Activated CD4-positive, alpha-beta T cell treated with anti-CD3 and anti-CD28 coated beads for 24 hours (primary cell): ENCODE data around the gene ZNF280B.
"Not testable (repeated sequence)": the region's sequence is repeated elsewhere in the genome, so short reads cannot be mapped to it uniquely, and the experiment has no call there.

Experiments
- DNase-seq, 2 donors: peaks; one replicate each; pipeline ENCODE4 v3.0.0-alpha.2; 2020; ENCODE audit warnings: low read depth in 2 of 2

The ZNF280B gene

GRCh38 chr22:22534604-22535415 lies 26.3 kb upstream of the ZNF280B start:
- no peak for DNase-seq

- no peak for DNase-seq
Observed at GRCh38 chr22:22533863-22534262, 25.3 kb upstream of the ZNF280B start.

DNA sequence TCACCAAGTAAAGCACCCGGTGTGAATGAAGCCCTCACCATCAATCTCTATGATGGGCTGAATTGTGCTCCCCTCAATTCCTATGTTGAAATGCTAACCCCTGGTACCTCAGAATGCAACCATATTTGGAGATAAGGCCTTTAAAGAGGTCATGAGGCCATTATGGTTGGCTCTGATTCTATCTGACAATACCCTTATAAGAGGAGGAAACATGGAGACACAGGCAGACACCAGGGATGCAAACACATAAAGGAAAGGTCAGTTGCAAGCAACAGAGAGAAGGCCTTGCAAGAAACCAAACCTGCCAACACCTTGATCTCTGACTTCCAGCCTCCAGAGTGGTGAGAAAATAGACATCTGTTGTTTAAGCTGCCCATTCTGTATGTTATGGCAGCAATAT lies 24.9 kb upstream of the ZNF280B start:
- no peak for DNase-seq

DNA sequence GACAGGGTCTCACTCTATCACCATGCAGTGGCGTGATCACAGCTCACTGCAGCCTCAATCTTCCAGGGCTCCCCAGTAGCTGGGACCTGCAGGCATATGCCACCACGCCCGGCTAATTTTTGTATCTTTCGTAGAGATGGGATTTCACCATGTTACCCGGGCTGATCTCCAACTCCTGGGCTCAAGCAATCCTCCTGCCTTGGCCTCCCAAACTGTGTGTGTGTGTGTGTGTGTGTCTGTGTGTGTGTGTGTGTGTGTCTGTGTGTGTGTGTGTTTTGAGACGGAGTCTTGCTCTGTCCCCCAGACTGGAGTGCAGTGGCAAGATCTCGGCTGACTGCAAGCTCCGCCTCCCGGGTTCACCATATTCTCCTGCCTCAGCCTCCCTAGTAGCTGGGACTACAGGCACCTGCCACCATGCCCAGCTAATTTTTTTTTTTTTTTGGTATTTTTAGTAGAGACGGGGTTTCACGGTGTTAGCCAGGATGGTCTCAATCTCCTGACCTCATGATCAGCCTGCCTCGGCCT lies 24.1 kb upstream of the ZNF280B start:
- not testable (repeated sequence) for DNase-seq

GRCh38 chr22:22531770-22532546 lies 23.4 kb upstream of the ZNF280B start:
- no peak for DNase-seq

DNA sequence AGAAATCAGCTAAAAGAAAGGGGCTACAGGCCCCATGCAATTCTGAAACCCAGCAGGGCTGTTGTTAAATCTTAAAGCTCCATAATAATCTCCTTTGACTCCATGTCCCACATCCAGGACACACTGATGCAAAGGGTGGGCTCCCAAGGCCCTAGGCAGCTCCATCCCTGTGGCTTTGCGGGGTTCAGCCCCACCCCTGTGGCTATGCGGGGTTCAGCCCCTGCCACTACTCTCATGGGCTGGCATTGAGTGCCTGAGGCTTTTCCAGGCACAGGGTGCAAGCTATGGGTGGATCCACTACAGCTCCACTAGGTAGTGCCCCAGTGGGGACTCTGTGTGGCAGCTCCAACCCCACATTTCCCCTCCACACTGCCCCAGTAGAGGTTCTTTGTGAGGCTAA lies 20.2 kb upstream of the ZNF280B start:
- no peak for DNase-seq

DNA sequence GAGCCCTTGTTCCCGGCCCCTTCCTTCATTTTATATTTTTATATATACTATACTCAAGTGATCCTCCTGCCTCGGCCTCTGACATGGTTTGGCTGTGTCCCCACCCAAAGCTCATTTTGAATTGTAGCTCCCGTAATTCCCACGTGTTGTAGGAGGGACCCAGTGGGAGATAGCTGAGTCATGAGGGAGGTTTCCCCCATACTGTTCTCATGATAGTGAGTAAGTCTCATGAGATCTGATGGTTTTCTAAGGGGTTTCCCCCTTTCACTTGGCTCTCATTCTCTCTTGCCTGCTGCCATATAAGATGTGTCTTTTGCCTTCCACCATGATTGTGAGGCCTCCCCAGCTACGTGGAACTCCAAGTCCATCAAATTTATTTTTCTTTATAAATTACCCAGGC lies 18.8 kb upstream of the ZNF280B start:
- DNase-seq = no peak

DNA sequence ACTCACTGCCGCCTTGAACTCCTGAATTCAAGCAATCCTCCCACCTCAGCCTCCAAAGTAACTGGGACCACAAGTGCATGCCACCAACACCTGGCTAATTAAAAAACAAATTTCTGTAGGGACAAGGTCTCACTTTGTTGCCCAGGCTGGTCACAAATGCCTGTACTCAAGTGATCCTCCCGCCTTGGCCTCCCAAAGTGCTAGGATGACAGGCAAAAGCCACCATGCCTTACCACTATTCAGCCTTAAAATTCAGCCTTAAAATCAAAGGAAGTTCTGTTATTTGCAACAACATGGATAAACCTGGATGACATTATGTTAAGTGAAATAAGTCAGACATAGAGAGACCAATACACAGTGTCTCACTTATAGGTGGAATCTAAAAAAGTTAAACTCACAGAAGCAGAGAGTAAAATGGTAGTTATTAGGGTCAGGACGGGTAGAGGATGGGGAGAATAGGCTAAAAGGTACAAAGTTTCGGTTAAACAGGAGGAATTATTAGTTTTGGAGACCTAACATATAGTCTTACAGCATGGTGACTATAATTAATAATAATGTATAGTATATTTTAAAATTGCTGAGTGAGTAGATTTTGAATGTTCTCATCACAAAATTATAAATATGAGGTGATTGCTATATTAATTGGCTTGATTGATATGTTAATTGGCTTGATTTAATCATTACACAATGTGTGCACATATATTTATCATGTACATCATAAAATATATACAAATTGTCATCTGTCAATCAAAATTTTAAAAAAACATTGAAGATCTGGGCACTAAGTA lies 17.8 kb upstream of the ZNF280B start:
- DNase-seq = no peak

GRCh38 chr22:22523494-22523893 lies 15.0 kb upstream of the ZNF280B start:
- DNase-seq = no peak

GRCh38 chr22:22521631-22522030 lies 13.1 kb upstream of the ZNF280B start:
- DNase-seq = no peak

DNA sequence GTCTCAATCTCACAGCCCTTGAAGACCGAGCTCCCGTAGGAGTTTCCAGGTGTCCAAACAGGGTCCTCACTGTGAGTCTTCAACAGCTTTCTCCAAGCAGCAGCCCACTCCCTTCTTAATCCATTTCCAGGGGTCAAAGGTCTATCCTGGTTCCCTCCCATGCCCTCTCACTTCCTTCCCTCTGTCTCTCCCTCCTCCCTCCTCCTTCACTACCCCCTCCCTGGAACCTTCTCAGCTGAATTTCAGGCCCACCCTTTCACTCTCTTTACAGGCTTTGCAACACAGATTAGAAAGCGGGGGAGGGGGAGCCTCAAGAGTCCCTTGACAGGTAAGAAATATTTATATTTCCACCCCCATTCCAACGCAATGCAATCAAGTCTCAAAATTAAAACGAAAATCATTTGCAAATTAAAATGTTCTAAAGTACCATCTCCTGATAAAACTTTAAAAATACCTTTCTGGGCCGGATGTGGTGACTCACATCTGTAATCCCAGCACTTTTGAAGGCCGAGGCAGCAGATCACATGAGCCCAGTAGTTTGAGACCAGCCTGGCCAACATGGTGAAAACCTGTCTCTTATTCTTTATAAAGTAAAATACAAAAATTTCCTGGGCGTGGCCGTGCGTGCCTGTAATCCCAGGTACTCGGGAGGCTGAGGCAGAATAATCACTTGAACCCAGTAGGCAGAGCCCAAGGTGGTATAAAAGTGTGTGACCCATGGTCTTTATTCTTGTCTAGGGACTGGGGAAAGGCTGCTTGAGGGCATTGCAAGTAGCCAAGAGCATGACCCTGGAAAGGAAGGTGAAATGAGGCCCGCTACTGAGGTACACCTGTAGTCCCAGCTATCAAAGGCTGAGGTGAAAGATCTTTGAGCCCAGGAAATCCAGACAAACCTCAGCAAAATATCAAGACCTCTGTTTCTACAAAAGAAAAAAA lies 12.4 kb upstream of the ZNF280B start:
- DNase-seq = no peak

DNA sequence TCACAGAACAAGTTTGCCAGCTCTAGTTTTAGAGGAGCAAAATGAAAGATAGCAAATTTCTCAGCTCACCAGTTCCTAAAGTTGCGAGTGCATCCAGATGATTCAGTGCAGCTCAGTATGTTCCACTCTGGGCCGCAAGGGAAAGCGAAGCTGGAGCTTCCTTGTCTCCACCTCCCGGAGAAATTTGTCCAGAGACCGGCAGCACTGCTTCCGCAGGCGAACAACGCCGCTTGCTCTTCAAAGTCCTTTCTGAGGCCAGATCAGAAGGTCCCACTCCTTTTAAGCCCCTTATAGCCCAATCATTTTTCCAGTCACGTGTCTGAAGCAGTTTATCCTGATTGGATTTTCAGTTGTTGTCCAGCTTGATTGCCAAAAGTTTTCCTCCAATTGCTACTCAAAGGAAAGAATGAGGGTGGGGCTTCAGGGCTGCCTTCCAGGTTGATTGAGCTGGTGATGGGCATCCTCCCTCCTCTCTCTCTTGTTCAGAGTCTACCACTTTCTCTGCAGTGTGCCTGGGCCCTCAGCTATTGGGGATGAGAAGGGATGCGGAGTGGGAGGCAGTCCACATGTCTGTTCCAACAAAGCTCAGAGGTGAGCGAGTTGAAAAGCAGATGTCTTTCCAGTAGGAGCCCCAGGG lies 11.6 kb upstream of the ZNF280B start, which contains the start of gene ZNF280A:
ZNF280A (minus strand) TSS at position 251 of the 637 bp plus-strand sequence. CDS start 4,640 bp downstream, outside the sequence.
- DNase-seq = no peak

- no peak for DNase-seq
Observed at GRCh38 chr22:22519591-22519990, 11.0 kb upstream of the ZNF280B start.

- no peak for DNase-seq
Observed at GRCh38 chr22:22516992-22517391, 8.4 kb upstream of the ZNF280B start.

- DNase-seq = no peak
Observed at GRCh38 chr22:22515890-22516289, 7.3 kb upstream of the ZNF280B start.

DNA sequence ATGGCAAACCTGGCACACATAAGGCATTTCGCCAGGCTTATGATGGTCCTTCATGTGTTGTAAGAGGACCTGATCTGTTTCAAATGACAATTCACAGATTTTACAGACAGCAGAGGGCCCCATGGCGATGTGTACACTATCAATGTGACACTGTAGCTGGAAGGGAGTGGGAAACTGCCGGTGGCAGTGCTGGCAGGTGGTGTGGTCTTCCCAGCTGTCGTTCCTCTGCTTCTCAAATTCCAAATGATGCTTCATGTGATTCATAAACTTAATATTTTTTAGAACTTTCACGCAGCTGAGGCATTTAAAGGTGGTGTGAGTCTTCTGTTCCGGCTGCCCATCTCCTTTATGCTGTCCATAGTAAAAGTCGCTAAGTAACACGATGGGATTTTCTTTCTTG lies 5.9 kb upstream of the ZNF280B start:
- not testable (repeated sequence) for DNase-seq

DNA sequence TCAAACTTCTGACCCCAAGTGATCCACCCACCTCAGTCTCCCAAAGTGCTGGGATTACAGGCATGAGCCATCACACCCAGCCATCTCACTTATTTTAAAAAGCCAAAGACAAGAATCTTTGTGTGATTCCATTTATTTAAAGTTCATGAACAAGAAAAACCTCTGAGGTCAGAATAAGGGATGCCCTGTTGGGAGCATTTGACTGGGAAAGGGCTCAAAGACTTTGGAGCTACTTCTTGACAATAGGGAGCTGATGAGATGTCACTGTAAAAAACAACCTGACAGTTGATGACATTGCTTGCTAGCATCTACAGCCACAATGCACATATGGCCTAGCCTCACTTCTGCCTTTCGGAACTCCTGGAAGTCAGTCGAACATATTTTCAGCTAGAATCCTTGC lies 5.1 kb upstream of the ZNF280B start:
- no peak for DNase-seq

DNA sequence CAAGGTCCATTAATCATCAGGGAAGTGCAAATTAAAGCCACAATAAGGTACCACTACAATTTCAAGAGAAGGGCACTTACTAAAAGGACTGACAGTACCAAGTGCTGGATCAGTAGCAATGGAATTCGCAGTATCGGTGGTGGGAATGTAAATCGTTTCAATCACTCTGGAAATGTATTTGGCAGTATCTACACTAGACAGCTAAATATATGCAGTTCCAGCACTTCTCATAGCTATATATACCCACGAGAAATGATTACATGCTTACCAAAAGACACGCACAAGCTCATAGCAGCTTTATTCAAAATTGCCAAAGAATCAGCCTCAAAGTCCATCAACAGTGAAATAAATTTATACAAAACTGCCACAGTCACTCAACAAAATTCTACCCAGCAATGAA lies 4.4 kb upstream of the ZNF280B start:
- DNase-seq = no peak

GRCh38 chr22:22510833-22511232 lies 2.3 kb upstream of the ZNF280B start:
- not testable (repeated sequence) for DNase-seq

GRCh38 chr22:22509912-22510311 lies 1.4 kb upstream of the ZNF280B start:
- DNase-seq = not testable (repeated sequence)
